Stimulated activated CD4-positive, alpha-beta T cell treated with anti-CD3 and anti-CD28 coated beads, Interleukin-12 subunit alpha, Interleukin-12 subunit beta, amount 100 ng/mL, for 24 hours (primary cell): ENCODE measurements around the gene CCDC127.
"Not testable (repeated sequence)": the region's sequence is repeated elsewhere in the genome, so short reads cannot be mapped to it uniquely, and the experiment has no call there.

Experiments
- DNase-seq, 2 experiments: peaks; one replicate each; pipeline ENCODE4 v3.0.0-alpha.2; 2020; ENCODE audit warnings: low read depth in 2 of 2

The CCDC127 gene

GRCh38 chr5:172841-173251 is 45.1 kb downstream of the CCDC127 start:
- DNase-seq, result no peak

GRCh38 chr5:172421-172820 is 45.5 kb downstream of the CCDC127 start:
- DNase-seq, result no peak

GRCh38 chr5:171801-172331 is 46.1 kb downstream of the CCDC127 start:
- no peak for DNase-seq

- DNase-seq, result no peak
Measured at GRCh38 chr5:170971-171800, 46.8 kb downstream of the CCDC127 start.

GRCh38 chr5:169728-170094 is 48.2 kb downstream of the CCDC127 start:
- no peak for DNase-seq

GRCh38 chr5:169071-169727 is 48.8 kb downstream of the CCDC127 start:
- DNase-seq, result no peak

GRCh38 chr5:167982-168660 is 49.8 kb downstream of the CCDC127 start:
- no peak for DNase-seq

- no peak for DNase-seq
Measured at GRCh38 chr5:167511-167910, 50.4 kb downstream of the CCDC127 start.

GRCh38 chr5:166441-167372 is 51.2 kb downstream of the CCDC127 start:
- no peak for DNase-seq

GRCh38 chr5:164783-165182 is 53.2 kb downstream of the CCDC127 start:
- not testable (repeated sequence) for DNase-seq

- no peak for DNase-seq
Measured at GRCh38 chr5:164244-164643, 53.7 kb downstream of the CCDC127 start.

- DNase-seq, result no peak
Measured at GRCh38 chr5:163841-164240, 54.1 kb downstream of the CCDC127 start.

- DNase-seq, result no peak
Measured at GRCh38 chr5:163338-163620, 54.7 kb downstream of the CCDC127 start.

GRCh38 chr5:162565-163337 is 55.2 kb downstream of the CCDC127 start:
- no peak for DNase-seq

GRCh38 chr5:162190-162564 is 55.8 kb downstream of the CCDC127 start:
- DNase-seq, result no peak

- DNase-seq, result no peak
Measured at GRCh38 chr5:161803-162110, 56.2 kb downstream of the CCDC127 start.

GRCh38 chr5:160921-161802 is 56.8 kb downstream of the CCDC127 start:
- no peak for DNase-seq

GRCh38 chr5:160173-160510 is 57.8 kb downstream of the CCDC127 start:
- DNase-seq, result no peak

- no peak for DNase-seq
Measured at GRCh38 chr5:159448-160172, 58.3 kb downstream of the CCDC127 start.
